HEK293 (cell line): Measurements from ENCODE around the gene TLDC2.

Experiments
- CTCF ChIA-PET: fragments of 350-600 bp; formaldehyde crosslinking; extraction: SDS; loops from one replicate; lab custom pipeline; 2021; ENCODE audit warnings: antibody characterized with exemption; lab: Yijun Ruan, JAX
- POLR2A ChIA-PET: fragments of 300-600 bp; formaldehyde crosslinking; extraction: SDS; loops from one replicate; lab custom pipeline; 2020; ENCODE audit warnings: antibody characterized with exemption, inconsistent platforms; lab: Yijun Ruan, JAX
- H3K27ac ChIP-seq: fragments of 200-500 bp; sonication (Bioruptor generic); 2 replicates; pipeline ENCODE4 v1.5.1; 2014; ENCODE audit warnings: low read depth, low read length, control low read depth, inconsistent platforms; ENCODE audit errors: extremely low read depth
- H3K36me3 ChIP-seq, 2 experiments: fragments of 200-500 bp in 1 of 2; sonication (Bioruptor generic) in 1 of 2; 1 replicate in 1 of 2; 2 replicates in 1 of 2; pipeline ENCODE4 v1.5.1; 2014 to 2017; ENCODE audit warnings: inconsistent platforms in 2 of 2, low read length in 2 of 2; ENCODE audit not compliant: control insufficient read depth in 2 of 2, insufficient read depth in 1 of 2
- H3K4me1 ChIP-seq: fragments of 200-500 bp; sonication (Bioruptor generic); 2 replicates; pipeline ENCODE4 v1.5.1; 2014; ENCODE audit warnings: mild to moderate bottlenecking, low read length, inconsistent platforms; ENCODE audit not compliant: control insufficient read depth, insufficient read depth
- H3K4me3 ChIP-seq: 2 replicates; pipeline ENCODE4 v1.5.1; 2011; ENCODE audit warnings: low read depth, mild to moderate bottlenecking, control low read depth, low read length, moderate library complexity
- H3K9me3 ChIP-seq: fragments of 200-500 bp; sonication (Bioruptor generic); 2 replicates; pipeline ENCODE4 v1.5.1; 2014; ENCODE audit warnings: low read depth, low read length, inconsistent platforms; ENCODE audit not compliant: control insufficient read depth, insufficient read depth
- KLF10 ChIP-seq: fragments of 450-650 bp; IDR thresholded peaks from 2 replicates; pipeline ENCODE4 v1.5.1; 2018; ENCODE audit warnings: missing biosample characterization, mild to moderate bottlenecking, missing genetic modification characterization
- SCRT2 ChIP-seq: fragments of 450-650 bp; formaldehyde crosslinking; IDR thresholded peaks from 2 replicates; pipeline ENCODE4 v1.5.1; 2016; ENCODE audit warnings: missing biosample characterization, missing genetic modification characterization
- SP2 ChIP-seq: fragments of 450-650 bp; formaldehyde crosslinking; IDR thresholded peaks from 2 replicates; pipeline ENCODE4 v1.5.1; 2016; ENCODE audit warnings: missing biosample characterization, missing genetic modification characterization
- ZNF19 ChIP-seq: fragments of 450-650 bp; formaldehyde crosslinking; IDR thresholded peaks from 2 replicates; pipeline ENCODE4; 2016; ENCODE audit warnings: missing biosample characterization, missing genetic modification characterization, low read depth
- ZNF202 ChIP-seq: fragments of 450-650 bp; formaldehyde crosslinking; IDR thresholded peaks from 2 replicates; pipeline ENCODE4 v1.5.1; 2016; ENCODE audit warnings: missing biosample characterization, missing genetic modification characterization, borderline replicate concordance
- ZNF211 ChIP-seq: fragments of 450-650 bp; formaldehyde crosslinking; IDR thresholded peaks from 2 replicates; pipeline ENCODE4 v1.5.1; 2016; ENCODE audit warnings: low read depth, missing biosample characterization, missing genetic modification characterization
- ZNF324 ChIP-seq: fragments of 450-650 bp; formaldehyde crosslinking; IDR thresholded peaks from 2 replicates; pipeline ENCODE4 v1.5.1; 2016; ENCODE audit warnings: missing biosample characterization, missing genetic modification characterization
- ZNF335 ChIP-seq: fragments of 450-650 bp; formaldehyde crosslinking; conservative IDR thresholded peaks from 2 replicates; pipeline ENCODE4 v1.5.1; 2016; ENCODE audit warnings: missing biosample characterization, missing genetic modification characterization
- ZNF366 ChIP-seq: fragments of 450-650 bp; formaldehyde crosslinking; conservative IDR thresholded peaks from 2 replicates; pipeline ENCODE4 v1.5.1; 2016; ENCODE audit warnings: missing biosample characterization, missing genetic modification characterization
- ZNF404 ChIP-seq: fragments of 450-650 bp; formaldehyde crosslinking; IDR thresholded peaks from 2 replicates; pipeline ENCODE4 v1.5.1; 2017; ENCODE audit warnings: missing biosample characterization, missing genetic modification characterization
- ZNF510 ChIP-seq: fragments of 450-650 bp; formaldehyde crosslinking; IDR thresholded peaks from 2 replicates; pipeline ENCODE4 v1.5.1; 2018; ENCODE audit warnings: mild to moderate bottlenecking, missing genetic modification characterization, missing biosample characterization; ENCODE audit not compliant: insufficient replicate concordance
- ZNF560 ChIP-seq: fragments of 450-650 bp; formaldehyde crosslinking; IDR thresholded peaks from 2 replicates; pipeline ENCODE4 v1.5.1; 2017; ENCODE audit warnings: missing biosample characterization, missing genetic modification characterization, borderline replicate concordance
- ZNF596 ChIP-seq: fragments of 450-650 bp; IDR thresholded peaks from 2 replicates; pipeline ENCODE4 v1.5.0; 2018; ENCODE audit warnings: missing biosample characterization, mild to moderate bottlenecking, missing genetic modification characterization, moderate library complexity
- ZNF624 ChIP-seq: fragments of 450-650 bp; formaldehyde crosslinking; IDR thresholded peaks from 2 replicates; pipeline ENCODE4 v1.5.1; 2017; ENCODE audit warnings: missing biosample characterization, missing genetic modification characterization
- ZNF654 ChIP-seq: fragments of 450-650 bp; formaldehyde crosslinking; IDR thresholded peaks from 2 replicates; pipeline ENCODE4 v1.5.1; 2016; ENCODE audit warnings: low read depth, missing biosample characterization, missing genetic modification characterization
- ZNF777 ChIP-seq: fragments of 450-650 bp; formaldehyde crosslinking; IDR thresholded peaks from 2 replicates; pipeline ENCODE4 v1.5.1; 2017; ENCODE audit warnings: missing biosample characterization, missing genetic modification characterization, borderline replicate concordance
- TF ChIP-seq, protein P1 (sequence below): fragments of 450-650 bp; formaldehyde crosslinking; IDR thresholded peaks from 2 replicates; pipeline ENCODE4 v1.5.1; 2016; ENCODE audit warnings: missing biosample characterization, missing genetic modification characterization
- TF ChIP-seq, protein P2 (sequence below): fragments of 450-650 bp; formaldehyde crosslinking; IDR thresholded peaks from 2 replicates; pipeline ENCODE4 v1.5.1; 2016; ENCODE audit warnings: missing biosample characterization, missing genetic modification characterization
- TF ChIP-seq, protein P3 (sequence below): fragments of 450-650 bp; formaldehyde crosslinking; IDR thresholded peaks from 2 replicates; pipeline ENCODE4 v1.5.1; 2017; ENCODE audit warnings: missing biosample characterization, mild to moderate bottlenecking, missing genetic modification characterization, moderate library complexity
- TF ChIP-seq, protein P4 (sequence below): fragments of 450-650 bp; formaldehyde crosslinking; IDR thresholded peaks from 2 replicates; pipeline ENCODE4 v1.5.1; 2016; ENCODE audit warnings: missing biosample characterization, missing genetic modification characterization
- TF ChIP-seq, protein P5 (sequence below): fragments of 450-650 bp; formaldehyde crosslinking; IDR thresholded peaks from 2 replicates; pipeline ENCODE4 v1.5.1; 2017; ENCODE audit warnings: missing biosample characterization, missing genetic modification characterization

Gene TLDC2

DNA sequence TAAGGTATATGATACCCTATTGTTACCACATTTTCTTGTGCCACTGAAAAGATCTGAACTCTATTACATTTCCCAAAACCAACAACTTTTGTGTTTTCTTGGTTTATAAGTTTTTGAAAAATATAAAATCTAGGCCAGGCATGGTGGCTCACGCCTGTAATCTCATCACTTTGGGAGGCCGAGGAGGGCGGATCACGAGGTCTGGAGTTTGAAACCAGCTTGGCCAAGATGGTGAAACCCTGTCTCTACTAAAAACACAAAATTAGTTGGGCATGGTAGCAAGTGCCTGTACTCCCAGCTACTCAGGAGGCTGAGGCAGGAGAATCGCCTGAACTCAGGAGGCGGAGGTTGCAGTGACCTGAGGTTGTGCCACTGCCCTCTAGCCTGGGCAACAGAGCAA is 41.3 kb downstream of the TLDC2 start (continued):
- TF ChIP-seq SCRT2 (tag by site-specific recombination) (no peak), ZNF654 (no peak), SP2 (tag by site-specific recombination) (no peak), KLF10 (tag by site-specific recombination) (no peak), ZNF404 (tag by site-specific recombination) (no peak)
- TF ChIP-seq, protein P1, sequence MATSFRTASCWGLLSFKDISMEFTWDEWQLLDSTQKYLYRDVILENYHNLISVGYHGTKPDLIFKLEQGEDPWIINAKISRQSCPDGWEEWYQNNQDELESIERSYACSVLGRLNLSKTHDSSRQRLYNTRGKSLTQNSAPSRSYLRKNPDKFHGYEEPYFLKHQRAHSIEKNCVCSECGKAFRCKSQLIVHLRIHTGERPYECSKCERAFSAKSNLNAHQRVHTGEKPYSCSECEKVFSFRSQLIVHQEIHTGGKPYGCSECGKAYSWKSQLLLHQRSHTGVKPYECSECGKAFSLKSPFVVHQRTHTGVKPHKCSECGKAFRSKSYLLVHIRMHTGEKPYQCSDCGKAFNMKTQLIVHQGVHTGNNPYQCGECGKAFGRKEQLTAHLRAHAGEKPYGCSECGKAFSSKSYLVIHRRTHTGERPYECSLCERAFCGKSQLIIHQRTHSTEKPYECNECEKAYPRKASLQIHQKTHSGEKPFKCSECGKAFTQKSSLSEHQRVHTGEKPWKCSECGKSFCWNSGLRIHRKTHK (tag by site-specific recombination), result no peak
- TF ChIP-seq, protein P2, sequence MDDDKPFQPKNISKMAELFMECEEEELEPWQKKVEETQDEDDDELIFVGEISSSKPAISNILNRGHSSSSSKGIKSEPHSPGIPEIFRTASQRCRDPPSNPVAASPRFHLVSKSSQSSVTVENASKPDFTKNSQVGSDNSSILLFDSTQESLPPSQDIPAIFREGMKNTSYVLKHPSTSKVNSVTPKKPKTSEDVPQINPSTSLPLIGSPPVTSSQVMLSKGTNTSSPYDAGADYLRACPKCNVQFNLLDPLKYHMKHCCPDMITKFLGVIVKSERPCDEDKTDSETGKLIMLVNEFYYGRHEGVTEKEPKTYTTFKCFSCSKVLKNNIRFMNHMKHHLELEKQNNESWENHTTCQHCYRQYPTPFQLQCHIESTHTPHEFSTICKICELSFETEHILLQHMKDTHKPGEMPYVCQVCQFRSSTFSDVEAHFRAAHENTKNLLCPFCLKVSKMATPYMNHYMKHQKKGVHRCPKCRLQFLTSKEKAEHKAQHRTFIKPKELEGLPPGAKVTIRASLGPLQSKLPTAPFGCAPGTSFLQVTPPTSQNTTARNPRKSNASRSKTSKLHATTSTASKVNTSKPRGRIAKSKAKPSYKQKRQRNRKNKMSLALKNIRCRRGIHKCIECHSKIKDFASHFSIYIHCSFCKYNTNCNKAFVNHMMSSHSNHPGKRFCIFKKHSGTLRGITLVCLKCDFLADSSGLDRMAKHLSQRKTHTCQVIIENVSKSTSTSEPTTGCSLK (tag by site-specific recombination), result no peak

DNA sequence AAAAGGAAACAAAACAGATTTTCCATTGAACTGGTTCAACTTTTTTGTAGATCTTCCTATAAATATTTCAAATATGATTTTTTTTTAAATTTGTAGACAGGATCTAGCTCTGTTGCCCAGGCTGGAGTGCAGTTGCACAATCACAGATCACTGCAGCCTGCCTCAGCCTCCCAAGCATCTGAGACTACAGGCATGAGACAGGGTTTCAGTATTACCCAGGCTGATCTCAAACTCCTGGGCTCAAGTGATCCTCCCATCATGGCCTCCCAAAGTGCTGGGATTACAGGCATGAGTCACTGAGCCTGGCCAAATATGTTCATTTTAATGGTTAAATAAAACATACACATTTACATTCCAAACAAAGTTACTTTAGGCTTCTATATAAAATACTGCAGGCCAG is 42.0 kb downstream of the TLDC2 start:
- CTCF ChIA-PET, result interaction anchor here (1.2 kb wide), 1 partner anchor 201 kb away, joined by 4 read pairs; no protein-coding TSS in a partner anchor
- TF ChIP-seq, protein P3, sequence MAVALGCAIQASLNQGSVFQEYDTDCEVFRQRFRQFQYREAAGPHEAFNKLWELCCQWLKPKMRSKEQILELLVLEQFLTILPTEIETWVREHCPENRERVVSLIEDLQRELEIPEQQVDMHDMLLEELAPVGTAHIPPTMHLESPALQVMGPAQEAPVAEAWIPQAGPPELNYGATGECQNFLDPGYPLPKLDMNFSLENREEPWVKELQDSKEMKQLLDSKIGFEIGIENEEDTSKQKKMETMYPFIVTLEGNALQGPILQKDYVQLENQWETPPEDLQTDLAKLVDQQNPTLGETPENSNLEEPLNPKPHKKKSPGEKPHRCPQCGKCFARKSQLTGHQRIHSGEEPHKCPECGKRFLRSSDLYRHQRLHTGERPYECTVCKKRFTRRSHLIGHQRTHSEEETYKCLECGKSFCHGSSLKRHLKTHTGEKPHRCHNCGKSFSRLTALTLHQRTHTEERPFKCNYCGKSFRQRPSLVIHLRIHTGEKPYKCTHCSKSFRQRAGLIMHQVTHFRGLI (tag by site-specific recombination), result no peak
- no peak for TF ChIP-seq ZNF404 (tag by site-specific recombination)
- no peak for TF ChIP-seq ZNF560 (tag by site-specific recombination)
- no peak for TF ChIP-seq ZNF596
- TF ChIP-seq, protein P4, sequence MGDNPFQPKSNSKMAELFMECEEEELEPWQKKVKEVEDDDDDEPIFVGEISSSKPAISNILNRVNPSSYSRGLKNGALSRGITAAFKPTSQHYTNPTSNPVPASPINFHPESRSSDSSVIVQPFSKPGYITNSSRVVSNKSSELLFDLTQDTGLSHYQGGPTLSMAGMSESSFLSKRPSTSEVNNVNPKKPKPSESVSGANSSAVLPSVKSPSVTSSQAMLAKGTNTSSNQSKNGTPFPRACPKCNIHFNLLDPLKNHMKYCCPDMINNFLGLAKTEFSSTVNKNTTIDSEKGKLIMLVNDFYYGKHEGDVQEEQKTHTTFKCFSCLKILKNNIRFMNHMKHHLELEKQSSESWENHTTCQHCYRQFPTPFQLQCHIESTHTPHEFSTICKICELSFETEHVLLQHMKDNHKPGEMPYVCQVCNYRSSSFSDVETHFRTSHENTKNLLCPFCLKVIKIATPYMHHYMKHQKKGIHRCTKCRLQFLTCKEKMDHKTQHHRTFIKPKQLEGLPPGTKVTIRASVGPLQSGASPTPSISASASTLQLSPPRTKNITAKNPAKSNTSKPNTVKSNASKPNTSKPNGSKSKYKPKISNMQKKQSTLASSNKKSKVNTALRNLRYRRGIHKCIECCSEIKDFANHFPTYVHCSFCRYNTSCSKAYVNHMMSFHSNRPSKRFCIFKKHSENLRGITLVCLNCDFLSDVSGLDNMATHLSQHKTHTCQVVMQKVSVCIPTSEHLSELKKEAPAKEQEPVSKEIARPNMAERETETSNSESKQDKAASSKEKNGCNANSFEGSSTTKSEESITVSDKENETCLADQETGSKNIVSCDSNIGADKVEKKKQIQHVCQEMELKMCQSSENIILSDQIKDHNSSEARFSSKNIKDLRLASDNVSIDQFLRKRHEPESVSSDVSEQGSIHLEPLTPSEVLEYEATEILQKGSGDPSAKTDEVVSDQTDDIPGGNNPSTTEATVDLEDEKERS (tag by site-specific recombination), result no peak
- TF ChIP-seq ZNF19 (tag by site-specific recombination), result no peak
- no peak for TF ChIP-seq ZNF510
- TF ChIP-seq ZNF335, result no peak
- TF ChIP-seq, protein P5, sequence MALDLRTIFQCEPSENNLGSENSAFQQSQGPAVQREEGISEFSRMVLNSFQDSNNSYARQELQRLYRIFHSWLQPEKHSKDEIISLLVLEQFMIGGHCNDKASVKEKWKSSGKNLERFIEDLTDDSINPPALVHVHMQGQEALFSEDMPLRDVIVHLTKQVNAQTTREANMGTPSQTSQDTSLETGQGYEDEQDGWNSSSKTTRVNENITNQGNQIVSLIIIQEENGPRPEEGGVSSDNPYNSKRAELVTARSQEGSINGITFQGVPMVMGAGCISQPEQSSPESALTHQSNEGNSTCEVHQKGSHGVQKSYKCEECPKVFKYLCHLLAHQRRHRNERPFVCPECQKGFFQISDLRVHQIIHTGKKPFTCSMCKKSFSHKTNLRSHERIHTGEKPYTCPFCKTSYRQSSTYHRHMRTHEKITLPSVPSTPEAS (tag by site-specific recombination), result no peak
- TF ChIP-seq ZNF366 (tag by site-specific recombination), result no peak
- no peak for TF ChIP-seq ZNF324
- no peak for TF ChIP-seq ZNF211 (tag by site-specific recombination)
- no peak for TF ChIP-seq ZNF624 (tag by site-specific recombination)
- TF ChIP-seq ZNF777 (tag by site-specific recombination), result no peak
- no peak for TF ChIP-seq ZNF202
- TF ChIP-seq, all 188 proteins: peak for 0
- no peaks in the 10 kb centered on the region for H3K9me3 ChIP-seq
- no peaks in the 10 kb centered on the region for H3K4me1 ChIP-seq
- POLR2A ChIA-PET, result no interaction called here
- H3K36me3 ChIP-seq, result peaks cover 10 to 32% of the 10 kb centered on the region in 2 experiments; a peak in 2 of 3 replicates
- no peak overlapping the region for H3K27ac ChIP-seq
- H3K4me3 ChIP-seq, result no peak overlapping the region
